Measurements from ENCODE around the gene RAB42. TPM values are rescaled to one million over a fixed set of nuclear protein-coding genes. Genes with fewer than 3 reads are reported as not detected.
"Not testable (repeated sequence)": the region's sequence is repeated elsewhere in the genome, so short reads cannot be mapped to it uniquely, and the experiment has no call there.

The RAB42 gene
- total RNA-seq, 1 donor from 2014 or later, result 5.1 TPM

GRCh38 chr1:28595412-28596191 lies 3.5 kb downstream of the RAB42 start:
- H3K9me3 Mint-ChIP-seq, result no peaks in the 10 kb centered on the region
- peaks cover 3% of the 10 kb centered on the region for H3K4me1 Mint-ChIP-seq
- no peak for TF ChIP-seq CTCF (IDR thresholded peaks at IDR 0.05; ENCODE audit: unreplicated experiment)
- peaks cover 3% of the 10 kb centered on the region for H3K27me3 Mint-ChIP-seq (ENCODE audit: low read depth)
- DNase-seq (ENCODE audit: low spot score in 2 of 2, unreplicated experiment in 2 of 2), result no peak
- H3K27ac Mint-ChIP-seq, result no peak overlapping the region
- no peaks in the 10 kb centered on the region for H3K36me3 Mint-ChIP-seq
- no peak overlapping the region for H3K4me3 Mint-ChIP-seq

- not testable (repeated sequence) for H3K27ac Mint-ChIP-seq; H3K36me3 Mint-ChIP-seq; DNase-seq (ENCODE audit: low spot score in 2 of 2, unreplicated experiment in 2 of 2); H3K4me1 Mint-ChIP-seq; H3K27me3 Mint-ChIP-seq (ENCODE audit: low read depth); H3K4me3 Mint-ChIP-seq; H3K9me3 Mint-ChIP-seq
Observed at GRCh38 chr1:28596276-28596675, 4.2 kb downstream of the RAB42 start.

- no peak for TF ChIP-seq CTCF (IDR thresholded peaks at IDR 0.05; ENCODE audit: unreplicated experiment)
- no peak for DNase-seq (ENCODE audit: low spot score in 2 of 2, unreplicated experiment in 2 of 2)
- Mint-ChIP-seq H3K9me3 (no peaks in the 10 kb centered on the region), H3K4me1 (no peaks in the 10 kb centered on the region), H3K27ac (peak overlapping the region; percentile 73), H3K27me3 (ENCODE audit: low read depth) (no peaks in the 10 kb centered on the region), H3K4me3 (no peak overlapping the region), H3K36me3 (peaks cover 2% of the 10 kb centered on the region)
Observed at GRCh38 chr1:28601696-28602095, 9.6 kb downstream of the RAB42 start.

- peak in 1 of 2 experiments; percentile 65 for DNase-seq (ENCODE audit: low spot score in 2 of 2, unreplicated experiment in 2 of 2)
- no peaks in the 10 kb centered on the region for H3K4me1 Mint-ChIP-seq
- no peak overlapping the region for H3K27ac Mint-ChIP-seq
- no peak overlapping the region for H3K4me3 Mint-ChIP-seq
- peak; percentile 45 for TF ChIP-seq CTCF (IDR thresholded peaks at IDR 0.05; ENCODE audit: unreplicated experiment)
- no peaks in the 10 kb centered on the region for H3K9me3 Mint-ChIP-seq
- H3K27me3 Mint-ChIP-seq (ENCODE audit: low read depth), result no peaks in the 10 kb centered on the region
- peaks cover 2% of the 10 kb centered on the region for H3K36me3 Mint-ChIP-seq
Observed at GRCh38 chr1:28602536-28603439, 10.7 kb downstream of the RAB42 start.

GRCh38 chr1:28604411-28604810 lies 12.3 kb downstream of the RAB42 start:
- Mint-ChIP-seq H3K9me3 (no peaks in the 10 kb centered on the region), H3K4me1 (no peaks in the 10 kb centered on the region), H3K36me3 (peaks cover 2% of the 10 kb centered on the region), H3K4me3 (no peak overlapping the region), H3K27me3 (ENCODE audit: low read depth) (no peaks in the 10 kb centered on the region), H3K27ac (no peak overlapping the region)
- DNase-seq (ENCODE audit: low spot score in 2 of 2, unreplicated experiment in 2 of 2), result no peak
- no peak for TF ChIP-seq CTCF (IDR thresholded peaks at IDR 0.05; ENCODE audit: unreplicated experiment)

GRCh38 chr1:28604962-28605361 lies 12.9 kb downstream of the RAB42 start:
- DNase-seq (ENCODE audit: low spot score in 2 of 2, unreplicated experiment in 2 of 2), result no peak
- peaks cover 5% of the 10 kb centered on the region for H3K36me3 Mint-ChIP-seq
- H3K4me1 Mint-ChIP-seq, result no peaks in the 10 kb centered on the region
- TF ChIP-seq CTCF (IDR thresholded peaks at IDR 0.05; ENCODE audit: unreplicated experiment), result no peak
- no peaks in the 10 kb centered on the region for H3K9me3 Mint-ChIP-seq
- H3K27ac Mint-ChIP-seq, result no peak overlapping the region
- H3K4me3 Mint-ChIP-seq, result no peak overlapping the region
- H3K27me3 Mint-ChIP-seq (ENCODE audit: low read depth), result no peaks in the 10 kb centered on the region
